ENCODE measurements around the gene NADK2. TPM values are rescaled to one million over a fixed set of nuclear protein-coding genes. Genes with fewer than 3 reads are reported as not detected.
"Not testable (repeated sequence)": the region's sequence is repeated elsewhere in the genome, so short reads cannot be mapped to it uniquely, and the experiment has no call there.

Gene NADK2
- total RNA-seq, 2 experiments from 2014 or later, result 23.8 to 37.5 TPM

GRCh38 chr5:36202521-36202961 lies 39.2 kb downstream of the NADK2 start:
- POLR2A ChIA-PET, result interaction anchor here (0.9 to 1.3 kb wide), 3 partner anchors 9 to 24 kb away, joined by 3 to 4 read pairs (median 3); no protein-coding TSS in a partner anchor
- no TSS peak for BruUV-seq (replicated peaks)
- intact Hi-C loops (cut with micrococcal nuclease; ENCODE audit: unreplicated experiment), result no loop called here
- Histone ChIP-seq H3K36me3 (ENCODE audit: insufficient read depth, low read length) (peaks cover 37% of the 10 kb centered on the region), H2AFZ (ENCODE audit: low read length) (no peak overlapping the region), H3K4me2 (ENCODE audit: low read length) (no peak overlapping the region), H3K9me2 (ENCODE audit: insufficient read depth, low read length) (no peaks in the 10 kb centered on the region), H4K20me1 (ENCODE audit: insufficient read depth, low read length) (no peaks in the 10 kb centered on the region), H3K9me3 (ENCODE audit: low read length) (no peaks in the 10 kb centered on the region), H3K79me2 (ENCODE audit: insufficient read depth, low read depth, low read length) (no peaks in the 10 kb centered on the region), H3K27ac (ENCODE audit: low read depth, low read length, poor library complexity, severe bottlenecking) (no peak overlapping the region), H3K4me1 (ENCODE audit: insufficient read depth, low read length, poor library complexity, severe bottlenecking) (no peaks in the 10 kb centered on the region), H3K4me3 (ENCODE audit: low read depth, low read length, poor library complexity, severe bottlenecking) (no peak overlapping the region)
- CTCF ChIA-PET (ENCODE audit: unreplicated experiment), result interaction anchor here (0.8 kb wide), 1 partner anchor 57 kb away, joined by 4 read pairs; no protein-coding TSS in a partner anchor
- TF ChIP-seq, protein P1, sequence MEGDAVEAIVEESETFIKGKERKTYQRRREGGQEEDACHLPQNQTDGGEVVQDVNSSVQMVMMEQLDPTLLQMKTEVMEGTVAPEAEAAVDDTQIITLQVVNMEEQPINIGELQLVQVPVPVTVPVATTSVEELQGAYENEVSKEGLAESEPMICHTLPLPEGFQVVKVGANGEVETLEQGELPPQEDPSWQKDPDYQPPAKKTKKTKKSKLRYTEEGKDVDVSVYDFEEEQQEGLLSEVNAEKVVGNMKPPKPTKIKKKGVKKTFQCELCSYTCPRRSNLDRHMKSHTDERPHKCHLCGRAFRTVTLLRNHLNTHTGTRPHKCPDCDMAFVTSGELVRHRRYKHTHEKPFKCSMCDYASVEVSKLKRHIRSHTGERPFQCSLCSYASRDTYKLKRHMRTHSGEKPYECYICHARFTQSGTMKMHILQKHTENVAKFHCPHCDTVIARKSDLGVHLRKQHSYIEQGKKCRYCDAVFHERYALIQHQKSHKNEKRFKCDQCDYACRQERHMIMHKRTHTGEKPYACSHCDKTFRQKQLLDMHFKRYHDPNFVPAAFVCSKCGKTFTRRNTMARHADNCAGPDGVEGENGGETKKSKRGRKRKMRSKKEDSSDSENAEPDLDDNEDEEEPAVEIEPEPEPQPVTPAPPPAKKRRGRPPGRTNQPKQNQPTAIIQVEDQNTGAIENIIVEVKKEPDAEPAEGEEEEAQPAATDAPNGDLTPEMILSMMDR (conservative IDR thresholded peaks at IDR 0.05; ENCODE audit: low read length), result no peak
- TF ChIP-seq EZH2phosphoT487 (IDR thresholded peaks at IDR 0.05; ENCODE audit: borderline replicate concordance, low read depth, low read length), result no peak
- DNase-seq (ENCODE audit: low spot score), result no peak

GRCh38 chr5:36200513-36200912 lies 41.2 kb downstream of the NADK2 start:
- no TSS peak for BruUV-seq (replicated peaks)
- Histone ChIP-seq H2AFZ (ENCODE audit: low read length) (no peak overlapping the region), H3K4me2 (ENCODE audit: low read length) (no peak overlapping the region), H3K4me1 (ENCODE audit: insufficient read depth, low read length, poor library complexity, severe bottlenecking) (no peaks in the 10 kb centered on the region), H3K79me2 (ENCODE audit: insufficient read depth, low read depth, low read length) (no peaks in the 10 kb centered on the region), H3K9me2 (ENCODE audit: insufficient read depth, low read length) (no peaks in the 10 kb centered on the region), H3K36me3 (ENCODE audit: insufficient read depth, low read length) (peaks cover 49% of the 10 kb centered on the region), H3K9me3 (ENCODE audit: low read length) (no peaks in the 10 kb centered on the region), H3K27ac (ENCODE audit: low read depth, low read length, poor library complexity, severe bottlenecking) (no peak overlapping the region), H3K4me3 (ENCODE audit: low read depth, low read length, poor library complexity, severe bottlenecking) (no peak overlapping the region), H4K20me1 (ENCODE audit: insufficient read depth, low read length) (no peaks in the 10 kb centered on the region)
- intact Hi-C loops (cut with micrococcal nuclease; ENCODE audit: unreplicated experiment), result no loop called here
- POLR2A ChIA-PET, result interaction anchor here (1.1 to 1.4 kb wide), 3 partner anchors 17 to 50 kb away, joined by 3 to 5 read pairs (median 3); partner anchors contain the start of genes LMBRD2 and SKP2
- no peak for DNase-seq (ENCODE audit: low spot score)
- CTCF ChIA-PET (ENCODE audit: unreplicated experiment), result no interaction called here
- TF ChIP-seq, protein P1 (conservative IDR thresholded peaks at IDR 0.05; ENCODE audit: low read length), result no peak
- no peak for TF ChIP-seq EZH2phosphoT487 (IDR thresholded peaks at IDR 0.05; ENCODE audit: borderline replicate concordance, low read depth, low read length)

DNA sequence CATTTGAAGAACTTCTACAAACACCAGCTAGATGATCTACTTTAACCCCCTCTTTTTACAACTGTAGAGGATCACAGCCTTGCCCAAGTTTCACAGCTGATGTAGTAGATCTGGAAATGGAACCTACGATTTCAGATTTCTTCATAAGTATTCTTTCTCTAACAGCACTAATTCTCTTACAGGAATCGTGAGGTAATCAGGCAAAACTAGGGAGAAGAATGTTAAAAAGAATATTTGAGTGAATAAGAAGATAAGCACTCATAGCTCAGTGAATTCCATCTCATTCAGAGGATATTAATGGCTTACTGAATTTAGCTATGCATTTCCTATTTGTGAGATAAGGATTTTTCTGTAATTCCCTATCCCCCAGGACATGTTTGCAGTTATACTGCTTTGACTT lies 42.1 kb downstream of the NADK2 start:
- DNase-seq (ENCODE audit: low spot score), result no peak
- Histone ChIP-seq H3K79me2 (ENCODE audit: insufficient read depth, low read depth, low read length) (no peaks in the 10 kb centered on the region), H3K36me3 (ENCODE audit: insufficient read depth, low read length) (peaks cover 52% of the 10 kb centered on the region), H4K20me1 (ENCODE audit: insufficient read depth, low read length) (no peaks in the 10 kb centered on the region), H3K9me3 (ENCODE audit: low read length) (no peaks in the 10 kb centered on the region), H2AFZ (ENCODE audit: low read length) (no peak overlapping the region), H3K4me1 (ENCODE audit: insufficient read depth, low read length, poor library complexity, severe bottlenecking) (no peaks in the 10 kb centered on the region), H3K27ac (ENCODE audit: low read depth, low read length, poor library complexity, severe bottlenecking) (no peak overlapping the region), H3K9me2 (ENCODE audit: insufficient read depth, low read length) (no peaks in the 10 kb centered on the region), H3K4me3 (ENCODE audit: low read depth, low read length, poor library complexity, severe bottlenecking) (no peak overlapping the region), H3K4me2 (ENCODE audit: low read length) (no peak overlapping the region)
- BruUV-seq (replicated peaks), result no TSS peak
- ChIA-PET CTCF (ENCODE audit: unreplicated experiment) (no interaction called here), POLR2A (interaction anchor here (0.7 to 2.3 kb wide), 5 partner anchors 8 to 111 kb away, joined by 3 to 6 read pairs (median 3); no protein-coding TSS in a partner anchor)
- TF ChIP-seq, protein P1 (conservative IDR thresholded peaks at IDR 0.05; ENCODE audit: low read length), result no peak
- TF ChIP-seq EZH2phosphoT487 (IDR thresholded peaks at IDR 0.05; ENCODE audit: borderline replicate concordance, low read depth, low read length), result no peak
- intact Hi-C loops (cut with micrococcal nuclease; ENCODE audit: unreplicated experiment), result loop anchor here (10.0 kb wide), 1 partner anchor 305 kb away; no protein-coding TSS in a partner anchor

DNA sequence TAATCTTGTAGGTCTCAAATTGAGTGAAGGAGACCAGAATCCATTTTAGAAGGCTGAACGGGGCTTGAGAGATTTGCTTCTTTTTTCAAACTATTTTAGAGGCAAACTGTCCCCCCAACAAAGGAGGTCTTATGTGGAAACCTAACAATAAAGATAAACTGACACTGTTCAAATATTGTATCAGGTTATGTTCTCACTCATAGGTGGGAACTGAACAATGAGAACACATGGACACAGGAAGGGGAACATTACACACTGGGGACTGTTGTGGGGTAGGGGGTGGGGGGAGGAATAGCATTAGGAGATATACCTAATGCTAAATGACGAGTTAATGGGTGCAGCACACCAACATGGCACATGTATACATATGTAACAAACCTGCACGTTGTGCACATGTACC lies 42.9 kb downstream of the NADK2 start:
- BruUV-seq (replicated peaks); H3K79me2 ChIP-seq (ENCODE audit: insufficient read depth, low read depth, low read length); DNase-seq (ENCODE audit: low spot score); H3K9me2 ChIP-seq (ENCODE audit: insufficient read depth, low read length); H3K4me1 ChIP-seq (ENCODE audit: insufficient read depth, low read length, poor library complexity, severe bottlenecking); H4K20me1 ChIP-seq (ENCODE audit: insufficient read depth, low read length); H2AFZ ChIP-seq (ENCODE audit: low read length); H3K9me3 ChIP-seq (ENCODE audit: low read length); H3K4me2 ChIP-seq (ENCODE audit: low read length); CTCF ChIA-PET (ENCODE audit: unreplicated experiment); H3K27ac ChIP-seq (ENCODE audit: low read depth, low read length, poor library complexity, severe bottlenecking); H3K4me3 ChIP-seq (ENCODE audit: low read depth, low read length, poor library complexity, severe bottlenecking): not testable (repeated sequence)
- intact Hi-C loops (cut with micrococcal nuclease; ENCODE audit: unreplicated experiment), result loop anchor here (10.0 kb wide), 1 partner anchor 306 kb away; no protein-coding TSS in a partner anchor
- peaks cover 60% of the 10 kb centered on the region for H3K36me3 ChIP-seq (ENCODE audit: insufficient read depth, low read length)
- POLR2A ChIA-PET, result interaction anchor here (0.7 to 2.3 kb wide), 3 partner anchors 9 to 112 kb away, joined by 3 to 6 read pairs (median 3); no protein-coding TSS in a partner anchor
